NK-92 treated with Interleukin-12 subunit alpha and Interleukin-12 subunit beta, amount 100 ng/mL, for 24 hours (cell line): ENCODE measurements around the gene TDRD6.

Experiments used
- DNase-seq: peaks from one replicate; lab custom pipeline; 2025; lab: John Stamatoyannopoulos, UW

Gene TDRD6

DNA sequence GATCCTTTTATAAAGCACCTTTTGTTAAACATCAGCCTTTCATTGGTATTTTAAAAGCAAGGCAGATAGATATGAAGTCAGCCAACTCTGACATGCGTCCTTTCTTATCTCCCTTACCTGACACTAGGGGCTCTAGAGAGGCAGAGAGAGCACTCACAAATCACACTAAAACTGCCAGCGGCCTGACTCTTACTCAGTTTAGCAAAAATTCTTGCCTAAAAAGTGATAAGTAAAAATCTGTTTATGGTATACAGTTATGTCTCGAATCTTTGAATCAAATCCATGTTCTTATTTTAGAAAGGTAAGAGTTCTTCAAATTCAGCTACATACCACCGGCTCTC, 10.4 kb upstream of the TDRD6 start:
- no peak for DNase-seq

DNA sequence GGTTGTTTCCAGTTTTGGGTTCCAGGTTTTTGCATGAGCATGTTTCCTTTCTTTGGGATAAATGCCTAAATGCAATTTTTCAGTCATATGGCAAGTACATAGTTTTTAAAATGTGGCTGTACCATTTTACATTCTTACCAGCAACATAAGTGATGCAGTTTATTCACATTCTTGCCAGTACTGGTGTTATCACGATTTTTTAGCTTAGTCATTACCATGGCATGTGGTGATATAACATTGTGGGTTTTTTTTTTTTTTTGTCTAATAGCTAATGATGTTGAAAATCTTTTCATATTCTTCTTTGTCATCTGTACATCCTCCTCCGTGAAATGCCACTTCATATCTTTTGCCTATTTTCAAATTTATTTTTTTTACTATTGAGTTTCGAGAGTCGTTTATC, 2.9 kb upstream of the TDRD6 start:
- no peak for DNase-seq

- no peak for DNase-seq
These were observed 656 bp downstream of the TDRD6 start for GRCh38 chr6:46688117-46688965.

DNA sequence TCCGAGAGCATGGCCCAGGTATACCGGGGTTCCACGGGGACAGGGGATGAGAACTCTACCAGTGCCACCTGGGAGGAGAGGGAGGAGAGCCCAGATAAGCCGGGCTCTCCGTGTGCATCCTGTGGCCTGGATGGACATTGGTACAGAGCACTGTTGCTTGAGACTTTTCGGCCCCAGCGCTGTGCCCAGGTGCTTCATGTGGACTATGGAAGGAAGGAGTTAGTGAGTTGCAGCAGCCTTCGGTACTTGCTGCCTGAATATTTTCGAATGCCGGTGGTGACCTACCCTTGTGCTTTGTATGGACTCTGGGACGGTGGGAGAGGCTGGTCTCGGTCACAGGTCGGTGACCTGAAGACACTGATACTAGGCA, 1.3 kb downstream of the TDRD6 start:
- DNase-seq, result no peak

GRCh38 chr6:46689657-46690056, 2.0 kb downstream of the TDRD6 start:
- no peak for DNase-seq

- no peak for DNase-seq
These were observed 2.6 kb downstream of the TDRD6 start for GRCh38 chr6:46690141-46690755.

DNA sequence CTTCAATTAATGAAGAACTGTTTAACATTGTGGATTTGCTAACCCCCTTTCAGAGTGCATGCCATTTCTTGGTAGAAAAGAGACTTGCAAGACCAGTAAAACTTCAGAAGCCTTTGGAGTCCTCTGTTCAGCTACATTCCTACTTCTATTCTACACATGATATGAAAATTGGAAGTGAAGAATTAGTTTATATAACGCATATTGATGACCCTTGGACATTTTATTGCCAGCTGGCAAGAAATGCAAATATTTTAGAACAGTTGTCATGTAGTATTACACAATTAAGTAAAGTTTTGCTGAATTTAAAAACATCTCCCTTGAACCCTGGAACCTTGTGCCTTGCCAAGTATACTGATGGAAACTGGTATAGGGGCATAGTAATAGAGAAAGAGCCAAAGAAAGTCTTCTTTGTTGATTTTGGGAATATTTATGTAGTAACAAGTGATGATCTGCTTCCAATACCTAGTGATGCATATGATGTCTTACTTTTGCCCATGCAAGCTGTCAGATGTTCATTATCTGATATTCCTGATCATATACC, 3.3 kb downstream of the TDRD6 start:
- no peak for DNase-seq

GRCh38 chr6:46699970-46700369, 12.3 kb downstream of the TDRD6 start:
- DNase-seq, result no peak

DNA sequence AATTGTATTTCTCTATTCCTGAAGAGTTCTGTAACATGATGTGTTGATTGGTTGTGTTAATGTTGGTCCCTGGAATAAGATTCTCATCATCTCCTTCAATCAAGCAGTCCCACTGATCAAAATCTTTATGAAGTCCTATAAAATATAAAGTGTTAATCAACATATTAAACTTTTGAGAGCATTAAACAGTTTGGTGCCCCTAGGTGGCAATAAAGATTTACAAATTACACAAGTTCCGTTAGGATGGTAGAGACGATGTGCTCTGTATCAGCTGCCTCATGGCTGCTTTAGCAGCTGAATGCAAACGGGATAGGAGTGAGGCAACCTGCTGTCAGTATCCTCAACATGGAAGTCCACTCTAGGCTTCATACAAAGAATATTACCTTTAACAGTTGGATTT, 16.9 kb downstream of the TDRD6 start:
- peak; percentile 11 for DNase-seq

DNA sequence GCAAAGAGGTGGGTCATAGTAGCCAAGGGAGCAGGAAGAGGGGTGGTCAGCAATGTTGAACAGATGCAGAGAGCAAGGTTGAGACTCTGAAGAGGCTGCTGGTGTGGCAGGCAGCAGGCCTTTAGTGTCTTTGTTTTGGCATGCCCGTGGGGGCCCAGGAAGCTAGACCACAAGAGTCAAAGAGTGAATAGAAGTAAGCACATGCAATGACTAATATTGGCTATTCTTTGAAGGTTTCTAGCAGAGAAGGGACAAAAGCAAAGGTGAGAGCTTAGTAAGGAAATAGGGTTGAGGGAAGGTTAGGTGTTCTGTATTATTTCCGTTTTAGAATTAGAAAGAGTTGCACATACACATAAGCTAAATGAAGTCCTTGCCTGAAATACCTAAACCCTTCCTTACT, 18.8 kb downstream of the TDRD6 start:
- peak; percentile 27 for DNase-seq

DNA sequence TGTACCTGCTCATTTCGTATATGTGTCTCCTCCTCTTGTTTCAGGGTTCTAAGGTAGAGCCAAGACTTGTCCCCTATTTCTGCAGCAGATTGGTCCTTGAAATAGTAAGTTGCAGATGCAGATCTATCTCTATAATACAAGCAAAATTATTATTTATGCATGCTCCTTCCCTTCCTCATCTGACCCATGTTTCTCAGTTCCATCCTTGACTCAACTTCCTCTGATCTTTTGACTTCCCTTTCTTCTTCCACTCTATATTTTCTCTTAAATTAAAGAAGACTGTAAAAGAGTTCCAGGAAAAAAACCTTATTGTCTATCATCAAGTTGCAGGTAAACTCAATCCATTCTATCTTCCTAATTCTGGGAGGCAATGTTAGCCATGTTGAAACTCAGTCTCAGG, 23.8 kb downstream of the TDRD6 start:
- no peak for DNase-seq

- no peak for DNase-seq
These were observed 27.5 kb downstream of the TDRD6 start for GRCh38 chr6:46715141-46715540.

DNA sequence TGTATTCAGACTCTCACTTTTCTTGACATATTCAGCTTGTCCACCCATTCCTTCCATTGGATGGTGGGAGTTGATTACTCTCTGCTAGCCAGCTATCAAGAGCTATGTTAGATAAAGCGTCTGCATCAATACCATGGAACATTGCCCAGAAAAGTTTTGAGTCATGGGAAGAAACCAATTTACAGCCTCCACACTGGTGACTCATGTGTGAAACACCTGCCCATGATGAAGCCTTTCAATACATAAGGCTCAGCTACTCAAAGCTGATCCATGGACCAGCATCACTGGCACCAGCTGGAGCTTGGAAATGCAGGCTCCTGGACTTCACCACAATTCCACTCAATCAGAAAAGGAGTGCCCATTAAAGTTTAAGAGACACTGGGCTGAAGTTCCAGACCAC, 31.4 kb downstream of the TDRD6 start:
- DNase-seq, result no peak

DNA sequence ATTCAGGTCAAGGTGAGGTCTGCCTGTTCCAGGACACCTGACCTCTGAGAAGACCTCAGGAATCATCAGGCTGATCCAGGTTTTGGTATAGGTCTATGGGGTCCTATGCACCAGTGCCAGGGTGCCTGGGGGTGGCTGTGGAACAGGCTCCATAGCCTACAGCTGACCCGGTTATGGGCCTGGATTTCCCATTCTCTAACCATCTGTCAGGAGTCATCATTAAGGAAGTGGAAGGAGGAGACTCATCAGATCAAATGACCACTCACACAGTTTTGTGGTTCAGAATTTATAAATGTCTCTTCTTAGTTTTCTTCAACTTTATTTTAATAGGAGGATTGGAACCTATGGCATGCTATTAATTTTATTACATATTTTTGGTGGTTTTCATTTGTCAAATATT, 32.7 kb downstream of the TDRD6 start:
- DNase-seq, result no peak

GRCh38 chr6:46729787-46730326, 42.2 kb downstream of the TDRD6 start:
- DNase-seq, result no peak

- DNase-seq, result no peak
These were observed 43.3 kb downstream of the TDRD6 start for GRCh38 chr6:46730921-46731461.

DNA sequence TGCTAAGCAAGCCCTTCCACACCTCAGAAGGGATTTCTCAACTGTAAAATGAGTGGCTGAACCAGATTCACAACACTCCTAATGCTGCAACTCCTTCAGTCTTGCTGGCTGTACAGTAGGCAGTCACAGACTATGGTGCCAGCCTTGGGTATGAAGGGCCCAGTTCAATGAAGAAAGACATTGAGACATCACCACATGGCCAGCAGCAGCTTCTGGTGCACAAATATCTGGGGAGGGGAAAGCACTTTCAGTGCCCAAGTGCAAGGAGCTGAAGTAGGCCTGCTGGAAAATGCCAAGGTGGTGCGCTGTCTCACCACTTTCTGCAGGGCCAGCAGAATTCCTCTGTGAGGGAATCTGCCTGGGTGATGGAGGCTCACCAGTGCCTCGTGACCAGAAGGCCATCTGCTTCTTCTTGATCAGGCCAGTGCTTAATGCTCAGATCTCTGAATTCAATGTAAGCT, 45.7 kb downstream of the TDRD6 start:
- no peak for DNase-seq

DNA sequence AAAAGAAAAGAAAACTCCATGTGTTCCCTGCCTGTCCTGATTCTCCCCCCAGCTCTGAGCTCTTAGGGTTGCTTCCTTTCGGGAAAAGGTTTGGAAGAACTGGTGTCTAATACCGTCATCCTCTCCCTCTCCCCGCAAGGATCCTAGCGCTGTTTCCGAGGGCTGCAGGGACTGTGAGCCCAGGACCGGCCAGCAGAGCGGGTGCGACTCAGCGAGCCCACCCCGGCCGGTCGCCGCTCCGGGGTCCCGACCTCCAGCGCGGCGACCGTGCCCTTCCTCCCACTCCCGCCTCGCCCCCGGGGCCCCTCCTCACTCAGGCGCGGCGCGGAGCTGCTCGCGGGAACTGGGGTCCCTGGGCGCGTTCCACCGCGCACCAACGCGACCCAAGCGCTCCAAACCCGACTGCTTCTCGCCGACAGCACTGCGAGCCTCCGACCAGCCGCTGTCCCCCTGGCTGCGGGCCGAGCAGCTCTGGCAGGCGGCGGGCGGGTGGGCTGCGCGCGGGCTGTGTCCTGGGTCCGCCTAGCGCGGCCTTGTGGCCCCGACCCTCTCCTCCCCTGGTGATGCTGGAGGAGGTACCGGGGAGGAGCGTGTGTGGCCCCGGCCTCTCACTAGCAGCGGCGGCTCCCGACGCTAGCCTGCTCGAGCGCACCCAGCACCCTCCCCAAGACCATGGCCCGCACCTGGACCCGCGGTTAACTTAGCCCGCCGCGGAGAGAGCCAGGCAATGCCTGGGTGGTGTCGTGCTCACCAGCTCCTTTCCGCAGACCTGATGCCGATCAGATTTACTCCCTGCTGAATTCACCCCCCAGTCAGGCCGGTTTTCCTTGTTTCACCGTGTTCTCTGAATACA, 47.4 kb downstream of the TDRD6 start, which contains the start of gene PLA2G7:
TSS of gene PLA2G7 (minus strand) at position 509 of the 853 bp plus-strand sequence. CDS start 12,484 bp downstream, outside the sequence.
- no peak for DNase-seq

DNA sequence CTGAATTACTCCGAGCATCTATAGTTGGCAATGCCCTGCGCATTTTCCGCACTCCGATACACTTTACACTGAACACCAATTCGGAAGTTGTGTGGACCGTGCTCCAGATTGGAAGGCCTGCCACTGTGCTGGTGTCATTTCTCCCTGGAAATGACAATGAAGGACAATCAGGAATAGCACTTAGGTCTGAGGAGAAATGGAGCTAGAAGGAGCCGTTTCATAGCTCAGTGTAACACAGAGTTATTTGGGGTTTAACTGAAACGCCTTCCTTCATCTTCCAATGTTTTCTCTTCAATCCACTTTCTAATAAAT, 48.0 kb downstream of the TDRD6 start:
- no peak for DNase-seq

- DNase-seq, result no peak
These were observed 49.2 kb downstream of the TDRD6 start for GRCh38 chr6:46736906-46737305.

DNA sequence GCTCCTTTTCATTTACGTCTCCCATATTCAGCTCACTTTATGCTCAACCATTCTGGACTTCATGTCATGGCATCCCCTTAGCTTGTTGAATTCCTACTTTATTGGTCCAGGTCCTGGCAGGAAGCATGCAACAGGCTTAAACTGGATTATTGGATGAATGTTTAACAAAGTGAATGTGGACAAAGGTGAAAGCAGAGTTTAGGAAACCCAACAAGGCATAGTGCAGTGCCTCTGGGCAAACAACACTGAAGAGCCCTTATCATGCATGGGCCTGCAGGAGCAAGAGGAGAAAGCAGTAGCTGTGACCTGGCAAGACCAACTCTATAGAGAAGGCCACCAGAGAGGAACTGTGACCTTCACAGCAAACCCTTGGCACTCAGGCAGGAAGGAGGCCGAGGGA, 53.8 kb downstream of the TDRD6 start:
- no peak for DNase-seq

- no peak for DNase-seq
These were observed 54.2 kb downstream of the TDRD6 start for GRCh38 chr6:46741910-46742309.
